Neural cell (in vitro differentiated cells): Measurements from ENCODE around the gene PMM2. TPM values are rescaled to one million over a fixed set of nuclear protein-coding genes. Genes with fewer than 3 reads are reported as not detected.

Source experiments
- H2AFZ ChIP-seq: fragments of 200-600, 300-800 bp; sonication (generic), shearing (Covaris generic); 2 replicates; pipeline ENCODE4 v1.6.0; 2014; ENCODE audit warnings: low read depth, mild to moderate bottlenecking, antibody characterized with exemption, low read length, moderate library complexity
- H3F3A ChIP-seq: fragments of 200-600 bp; shearing (Covaris generic); 2 replicates; pipeline ENCODE4 v1.6.1; 2016; ENCODE audit warnings: mild to moderate bottlenecking, moderate library complexity, mixed read lengths, antibody characterized with exemption, low read length; ENCODE audit not compliant: insufficient read depth, poor library complexity, severe bottlenecking
- H3K27ac ChIP-seq: fragments of 200-600, 300-800 bp; sonication (generic), shearing (Covaris generic); 2 replicates; pipeline ENCODE4 v1.5.1; 2014; ENCODE audit warnings: mild to moderate bottlenecking, low read length, moderate library complexity
- H3K27me3 ChIP-seq: fragments of 300-800, 200-600 bp; sonication (generic), shearing (Covaris generic); 2 replicates; pipeline ENCODE4 v1.6.0; 2014; ENCODE audit warnings: mild to moderate bottlenecking, low read depth, low read length, moderate library complexity; ENCODE audit not compliant: insufficient read depth
- H3K36me3 ChIP-seq: fragments of 300-800, 200-600 bp; sonication (generic), shearing (Covaris generic); 2 replicates; pipeline ENCODE4 v1.5.1; 2014; ENCODE audit warnings: mild to moderate bottlenecking, antibody characterized with exemption, low read length, moderate library complexity; ENCODE audit not compliant: insufficient read depth
- H3K4me2 ChIP-seq: fragments of 300-800, 200-600 bp; sonication (generic), shearing (Covaris generic); 2 replicates; pipeline ENCODE4 v1.6.0; 2014; ENCODE audit warnings: mild to moderate bottlenecking, low read length
- H3K4me3 ChIP-seq: fragments of 300-800, 200-600 bp; sonication (generic), shearing (Covaris generic); 2 replicates; pipeline ENCODE4 v1.5.1; 2014; ENCODE audit warnings: mild to moderate bottlenecking, low read length, moderate library complexity
- H3K79me2 ChIP-seq: fragments of 200-600 bp; shearing (Covaris generic); replicated peaks from 2 replicates; pipeline ENCODE4 v1.6.0; 2014; ENCODE audit warnings: mild to moderate bottlenecking, low read length, moderate library complexity; ENCODE audit not compliant: insufficient read depth
- H3K9ac ChIP-seq: fragments of 300-800, 200-600 bp; sonication (generic), shearing (Covaris generic); 2 replicates; pipeline ENCODE4 v1.6.1; 2016; ENCODE audit warnings: mild to moderate bottlenecking, low read length, mixed read lengths
- H3K9me2 ChIP-seq: fragments of 200-600 bp; shearing (Covaris generic); 2 replicates; pipeline ENCODE4 v1.6.1; 2016; ENCODE audit warnings: mild to moderate bottlenecking, low read length, mixed read lengths; ENCODE audit not compliant: insufficient read depth
- H3K9me3 ChIP-seq: fragments of 200-600, 300-800 bp; sonication (generic), shearing (Covaris generic); 2 replicates; pipeline ENCODE4 v1.6.1; 2016; ENCODE audit warnings: mild to moderate bottlenecking, mixed run types, low read length, moderate library complexity, mixed read lengths
- H4K20me1 ChIP-seq: fragments of 200-600 bp; shearing (Covaris generic); 2 replicates; pipeline ENCODE4 v1.6.1; 2016; ENCODE audit warnings: mild to moderate bottlenecking, mixed run types; ENCODE audit not compliant: insufficient read depth
- EP300 ChIP-seq: fragments of 450-650 bp; conservative IDR thresholded peaks from 2 replicates; pipeline ENCODE4 v1.6.1; 2014; ENCODE audit warnings: antibody characterized with exemption, mild to moderate bottlenecking, moderate library complexity; ENCODE audit not compliant: poor library complexity, severe bottlenecking
- EZH2 ChIP-seq: fragments of 200-600, 300-800 bp; shearing (Covaris generic), sonication (generic); IDR thresholded peaks from 2 replicates; pipeline ENCODE4 v1.6.1; 2014; ENCODE audit warnings: antibody characterized with exemption, low read length, borderline replicate concordance, mild to moderate bottlenecking; ENCODE audit not compliant: insufficient read depth, poor library complexity, severe bottlenecking
- MXI1 ChIP-seq: fragments of 450-650 bp; conservative IDR thresholded peaks from 2 replicates; pipeline ENCODE4 v1.6.1; 2014; ENCODE audit warnings: antibody characterized with exemption, mild to moderate bottlenecking; ENCODE audit not compliant: poor library complexity, severe bottlenecking
- POLR2AphosphoS5 ChIP-seq: IDR thresholded peaks from 2 replicates; pipeline ENCODE4 v1.6.1; 2012
- RAD21 ChIP-seq: fragments of 450-650 bp; conservative IDR thresholded peaks from 2 replicates; pipeline ENCODE4 v1.6.1; 2014; ENCODE audit warnings: antibody characterized with exemption, mild to moderate bottlenecking, moderate library complexity
- REST ChIP-seq: IDR thresholded peaks from 2 replicates; pipeline ENCODE4 v1.6.1; 2012; ENCODE audit warnings: borderline replicate concordance
- SMC3 ChIP-seq: fragments of 450-650 bp; conservative IDR thresholded peaks from 2 replicates; pipeline ENCODE4 v1.6.1; 2014; ENCODE audit warnings: antibody characterized with exemption, mild to moderate bottlenecking, moderate library complexity; ENCODE audit not compliant: poor library complexity
- TAF1 ChIP-seq: IDR thresholded peaks from 2 replicates; pipeline ENCODE4 v1.6.1; 2012; ENCODE audit warnings: low read depth
- polyA plus RNA-seq: library from polyadenylated mRNA; depleted of rRNA; stranded (reverse); fragments of >200 nt; gene quantifications from 2 replicates; pipeline ENCODE4 v1.2.3, GENCODE V29; 2014
- TF ChIP-seq, protein P1 (sequence below): fragments of 450-650 bp; IDR thresholded peaks from 2 replicates; pipeline ENCODE4 v1.5.1; 2014; ENCODE audit warnings: antibody characterized with exemption, mild to moderate bottlenecking, moderate library complexity; ENCODE audit not compliant: poor library complexity, severe bottlenecking

PMM2 gene
- polyA plus RNA-seq, 1 donor from 2014 or later = 20.2 TPM

GRCh38 chr16:8814095-8814806, 16.6 kb downstream of the PMM2 start:
- no peaks in the 10 kb centered on the region for H4K20me1 ChIP-seq
- no peak overlapping the region for H3K27ac ChIP-seq
- H3K4me3 ChIP-seq = no peak overlapping the region
- no peaks in the 10 kb centered on the region for H3F3A ChIP-seq
- no peaks in the 10 kb centered on the region for H3K27me3 ChIP-seq
- no peaks in the 10 kb centered on the region for H3K79me2 ChIP-seq
- H3K9me3 ChIP-seq = no peaks in the 10 kb centered on the region
- H2AFZ ChIP-seq = no peak overlapping the region
- H3K9ac ChIP-seq = no peak overlapping the region
- no peak overlapping the region for H3K4me2 ChIP-seq
- peaks cover 4% of the 10 kb centered on the region for H3K36me3 ChIP-seq
- H3K9me2 ChIP-seq = no peaks in the 10 kb centered on the region
- no peak for TF ChIP-seq POLR2AphosphoS5
- TF ChIP-seq MXI1 = no peak
- TF ChIP-seq RAD21 = no peak
- TF ChIP-seq EP300 = no peak
- TF ChIP-seq TAF1 = no peak
- TF ChIP-seq EZH2 = no peak
- TF ChIP-seq REST = no peak
- TF ChIP-seq, protein P1, sequence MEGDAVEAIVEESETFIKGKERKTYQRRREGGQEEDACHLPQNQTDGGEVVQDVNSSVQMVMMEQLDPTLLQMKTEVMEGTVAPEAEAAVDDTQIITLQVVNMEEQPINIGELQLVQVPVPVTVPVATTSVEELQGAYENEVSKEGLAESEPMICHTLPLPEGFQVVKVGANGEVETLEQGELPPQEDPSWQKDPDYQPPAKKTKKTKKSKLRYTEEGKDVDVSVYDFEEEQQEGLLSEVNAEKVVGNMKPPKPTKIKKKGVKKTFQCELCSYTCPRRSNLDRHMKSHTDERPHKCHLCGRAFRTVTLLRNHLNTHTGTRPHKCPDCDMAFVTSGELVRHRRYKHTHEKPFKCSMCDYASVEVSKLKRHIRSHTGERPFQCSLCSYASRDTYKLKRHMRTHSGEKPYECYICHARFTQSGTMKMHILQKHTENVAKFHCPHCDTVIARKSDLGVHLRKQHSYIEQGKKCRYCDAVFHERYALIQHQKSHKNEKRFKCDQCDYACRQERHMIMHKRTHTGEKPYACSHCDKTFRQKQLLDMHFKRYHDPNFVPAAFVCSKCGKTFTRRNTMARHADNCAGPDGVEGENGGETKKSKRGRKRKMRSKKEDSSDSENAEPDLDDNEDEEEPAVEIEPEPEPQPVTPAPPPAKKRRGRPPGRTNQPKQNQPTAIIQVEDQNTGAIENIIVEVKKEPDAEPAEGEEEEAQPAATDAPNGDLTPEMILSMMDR = no peak
- no peak for TF ChIP-seq SMC3

- H3K4me3 ChIP-seq = no peak overlapping the region
- H3K27me3 ChIP-seq = no peaks in the 10 kb centered on the region
- no peaks in the 10 kb centered on the region for H3F3A ChIP-seq
- no peak overlapping the region for H2AFZ ChIP-seq
- no peaks in the 10 kb centered on the region for H4K20me1 ChIP-seq
- H3K9me3 ChIP-seq = no peaks in the 10 kb centered on the region
- no peak overlapping the region for H3K4me2 ChIP-seq
- no peaks in the 10 kb centered on the region for H3K79me2 ChIP-seq
- peaks cover 4% of the 10 kb centered on the region for H3K36me3 ChIP-seq
- H3K9me2 ChIP-seq = no peaks in the 10 kb centered on the region
- TF ChIP-seq RAD21 (no peak), TAF1 (no peak), EZH2 (no peak), MXI1 (no peak), REST (no peak), SMC3 (no peak), POLR2AphosphoS5 (no peak), EP300 (no peak)
- TF ChIP-seq, protein P1 = no peak
- H3K9ac ChIP-seq = no peak overlapping the region
- no peak overlapping the region for H3K27ac ChIP-seq
Observed at GRCh38 chr16:8816967-8817655, 19.5 kb downstream of the PMM2 start.
